ENCODE results near the gene ISCU. TPM values are rescaled to one million over a fixed set of nuclear protein-coding genes. Genes with fewer than 3 reads are reported as not detected.
A peak's percentile ranks its signal among the peaks of the same experiment; 100 is the strongest.

The ISCU gene
- total RNA-seq, 1 donor from 2014 or later: 63.5 TPM

GRCh38 chr12:108599948-108600701, 37.7 kb downstream of the ISCU start:
- no peaks in the 10 kb centered on the region for H3K9me3 Mint-ChIP-seq
- H3K27ac Mint-ChIP-seq: no peak overlapping the region
- no peak for DNase-seq (ENCODE audit: low spot score)
- no peak overlapping the region for H3K4me3 Mint-ChIP-seq (ENCODE audit: low read depth)
- H3K27me3 Mint-ChIP-seq (ENCODE audit: low read depth): peaks cover 4% of the 10 kb centered on the region
- no peaks in the 10 kb centered on the region for H3K36me3 Mint-ChIP-seq (ENCODE audit: low read depth)
- H3K4me1 Mint-ChIP-seq (ENCODE audit: low read depth): no peaks in the 10 kb centered on the region
- intact Hi-C loops (cut with micrococcal nuclease): no loop called here

GRCh38 chr12:108600702-108601007, 38.3 kb downstream of the ISCU start:
- peaks cover 4% of the 10 kb centered on the region for H3K9me3 Mint-ChIP-seq
- no peak overlapping the region for H3K4me3 Mint-ChIP-seq (ENCODE audit: low read depth)
- no peaks in the 10 kb centered on the region for H3K4me1 Mint-ChIP-seq (ENCODE audit: low read depth)

DNA sequence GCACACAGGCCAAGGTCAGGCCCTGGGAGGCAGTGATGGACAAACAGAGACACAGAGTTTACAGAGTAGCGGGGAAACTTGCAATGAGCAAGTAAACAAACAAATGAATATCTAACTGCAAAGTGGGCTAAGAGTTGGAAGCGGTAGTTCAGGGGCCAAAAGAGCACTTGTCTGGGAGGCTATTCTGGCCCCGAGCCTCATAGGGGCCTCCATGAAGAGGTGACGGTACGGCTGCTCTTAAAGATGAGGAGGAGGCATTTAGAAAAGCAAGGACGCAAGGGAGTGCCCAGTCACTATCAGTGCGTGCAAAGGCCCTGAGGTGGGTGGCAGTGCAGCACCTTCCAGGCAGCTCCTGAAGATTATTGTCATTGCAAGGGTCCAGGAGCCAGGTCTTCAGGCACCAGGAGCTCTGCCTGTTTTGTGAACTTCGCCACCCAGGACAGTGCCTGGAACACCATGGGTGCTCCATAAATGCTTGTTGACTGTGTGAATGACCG, 39.9 kb downstream of the ISCU start:
- peaks cover 4% of the 10 kb centered on the region for H3K27me3 Mint-ChIP-seq (ENCODE audit: low read depth)
- no peaks in the 10 kb centered on the region for H3K4me1 Mint-ChIP-seq (ENCODE audit: low read depth)
- no peak overlapping the region for H3K27ac Mint-ChIP-seq
- intact Hi-C loops (cut with micrococcal nuclease): no loop called here
- H3K4me3 Mint-ChIP-seq (ENCODE audit: low read depth): no peak overlapping the region
- DNase-seq (ENCODE audit: low spot score): no peak
- H3K36me3 Mint-ChIP-seq (ENCODE audit: low read depth): no peaks in the 10 kb centered on the region
- peaks cover 8% of the 10 kb centered on the region for H3K9me3 Mint-ChIP-seq

More at GRCh38 chr12:108600702-108601007, 38.3 kb downstream of the ISCU start:
- Mint-ChIP-seq H3K27me3 (ENCODE audit: low read depth) (peaks cover 4% of the 10 kb centered on the region), H3K36me3 (ENCODE audit: low read depth) (no peaks in the 10 kb centered on the region), H3K27ac (no peak overlapping the region)
- intact Hi-C loops (cut with micrococcal nuclease): no loop called here
- DNase-seq (ENCODE audit: low spot score): no peak

- H3K9me3 Mint-ChIP-seq: peaks cover 8% of the 10 kb centered on the region
- no peaks in the 10 kb centered on the region for H3K36me3 Mint-ChIP-seq (ENCODE audit: low read depth)
- intact Hi-C loops (cut with micrococcal nuclease): no loop called here
- H3K4me1 Mint-ChIP-seq (ENCODE audit: low read depth): no peaks in the 10 kb centered on the region
- H3K27ac Mint-ChIP-seq: no peak overlapping the region
- no peak for DNase-seq (ENCODE audit: low spot score)
- H3K4me3 Mint-ChIP-seq (ENCODE audit: low read depth): no peak overlapping the region
- H3K27me3 Mint-ChIP-seq (ENCODE audit: low read depth): peaks cover 7% of the 10 kb centered on the region
These were observed 40.7 kb downstream of the ISCU start for GRCh38 chr12:108602976-108603704.

DNA sequence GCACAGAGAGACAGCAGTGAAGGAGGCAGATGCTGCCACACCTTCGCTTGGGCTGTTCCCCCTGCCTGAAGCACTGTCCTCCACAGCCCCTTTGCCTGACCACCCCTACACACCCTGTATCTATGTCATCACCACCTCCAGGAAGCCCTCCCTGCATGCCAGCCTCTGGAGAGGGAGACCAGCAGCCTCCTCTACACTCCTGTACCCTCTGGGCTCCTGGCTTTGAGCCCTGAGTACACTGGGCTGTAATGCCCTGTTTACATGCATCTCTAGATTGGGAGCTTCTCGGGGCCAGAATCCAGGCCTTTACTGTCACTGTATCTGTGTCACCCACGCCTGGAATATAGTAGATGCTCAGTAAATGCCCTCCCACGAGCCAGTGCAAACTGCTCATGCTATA, 41.3 kb downstream of the ISCU start:
- H3K4me3 Mint-ChIP-seq (ENCODE audit: low read depth): no peak overlapping the region
- no peaks in the 10 kb centered on the region for H3K36me3 Mint-ChIP-seq (ENCODE audit: low read depth)
- H3K27ac Mint-ChIP-seq: no peak overlapping the region
- H3K27me3 Mint-ChIP-seq (ENCODE audit: low read depth): peaks cover 7% of the 10 kb centered on the region
- intact Hi-C loops (cut with micrococcal nuclease): no loop called here
- no peaks in the 10 kb centered on the region for H3K4me1 Mint-ChIP-seq (ENCODE audit: low read depth)
- DNase-seq (ENCODE audit: low spot score): no peak
- H3K9me3 Mint-ChIP-seq: peaks cover 8% of the 10 kb centered on the region

DNA sequence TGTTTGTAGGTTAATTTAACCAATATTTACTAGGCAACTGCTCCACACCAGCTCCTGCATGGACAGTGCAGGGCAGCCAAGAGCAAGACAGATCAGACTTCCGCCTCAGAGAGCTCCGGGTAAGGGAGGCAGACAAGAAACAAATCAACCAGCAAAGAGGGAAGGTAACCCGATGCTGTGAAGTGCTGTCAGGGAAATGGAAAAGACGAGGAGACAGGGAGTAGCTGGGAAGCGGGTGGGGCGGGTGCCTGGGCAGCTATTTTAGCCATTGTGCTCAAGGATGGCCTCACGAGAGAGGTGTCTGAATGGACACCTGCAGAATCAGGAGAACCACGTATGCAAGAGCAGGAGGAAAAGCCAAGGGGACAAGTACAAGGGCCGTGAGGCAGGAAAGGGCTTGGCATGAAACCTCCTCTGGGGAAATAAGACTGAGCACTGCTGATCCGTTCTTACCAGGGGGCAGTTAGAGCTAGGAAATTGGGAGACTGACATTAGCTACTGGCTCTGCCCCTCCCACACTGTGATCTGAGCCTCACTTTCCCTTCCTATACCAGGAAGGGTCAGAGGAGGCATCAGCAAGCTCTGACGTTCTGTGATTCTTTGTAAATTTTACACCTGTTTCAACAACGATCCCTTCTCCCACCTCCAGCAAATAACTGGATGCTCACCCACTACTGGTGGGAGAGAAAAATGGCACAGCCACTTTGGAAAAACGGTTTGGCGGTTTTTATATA, 42.0 kb downstream of the ISCU start:
- no peaks in the 10 kb centered on the region for H3K36me3 Mint-ChIP-seq (ENCODE audit: low read depth)
- H3K4me3 Mint-ChIP-seq (ENCODE audit: low read depth): no peak overlapping the region
- intact Hi-C loops (cut with micrococcal nuclease): no loop called here
- no peak overlapping the region for H3K27ac Mint-ChIP-seq
- peaks cover 8% of the 10 kb centered on the region for H3K9me3 Mint-ChIP-seq
- no peaks in the 10 kb centered on the region for H3K4me1 Mint-ChIP-seq (ENCODE audit: low read depth)
- H3K27me3 Mint-ChIP-seq (ENCODE audit: low read depth): peaks cover 7% of the 10 kb centered on the region
- no peak for DNase-seq (ENCODE audit: low spot score)

DNA sequence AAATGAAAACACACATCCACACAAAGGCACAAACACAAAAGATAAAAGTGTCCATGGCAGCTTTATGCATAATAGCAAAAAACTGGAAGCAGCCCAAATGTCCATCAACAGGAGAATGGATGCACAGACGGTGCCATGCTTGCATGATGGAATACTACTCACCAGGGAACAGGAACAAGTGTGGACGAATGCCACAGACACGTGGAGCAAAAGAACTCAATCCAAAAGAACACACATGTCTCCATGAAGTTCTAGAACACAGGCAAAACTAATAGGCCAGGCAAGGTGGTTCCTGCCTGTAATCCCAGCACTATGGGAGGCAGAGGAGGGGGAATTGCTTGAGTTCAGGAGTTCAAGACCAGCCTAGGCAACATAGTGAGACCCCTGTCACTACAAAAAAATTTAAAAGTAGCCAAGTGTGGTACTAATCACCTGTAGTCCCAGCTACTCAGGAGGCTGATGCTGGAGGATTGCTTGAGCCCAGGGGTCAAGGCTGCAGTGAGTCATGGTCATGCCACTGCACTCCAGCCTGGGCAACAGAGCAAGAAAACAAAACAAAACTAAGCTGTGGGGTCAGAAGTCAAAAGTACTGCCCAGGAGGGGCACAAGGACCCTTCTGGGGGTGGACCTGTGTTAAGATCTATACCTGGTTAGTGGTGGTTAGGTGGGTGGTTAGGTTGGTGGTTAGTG, 42.7 kb downstream of the ISCU start:
- H3K36me3 Mint-ChIP-seq (ENCODE audit: low read depth): no peaks in the 10 kb centered on the region
- no peak overlapping the region for H3K4me3 Mint-ChIP-seq (ENCODE audit: low read depth)
- no peaks in the 10 kb centered on the region for H3K4me1 Mint-ChIP-seq (ENCODE audit: low read depth)
- intact Hi-C loops (cut with micrococcal nuclease): no loop called here
- no peak for DNase-seq (ENCODE audit: low spot score)
- peaks cover 8% of the 10 kb centered on the region for H3K9me3 Mint-ChIP-seq
- peak overlapping the region; percentile 44 for H3K27ac Mint-ChIP-seq
- peaks cover 8% of the 10 kb centered on the region for H3K27me3 Mint-ChIP-seq (ENCODE audit: low read depth)

- no peaks in the 10 kb centered on the region for H3K36me3 Mint-ChIP-seq (ENCODE audit: low read depth)
- intact Hi-C loops (cut with micrococcal nuclease): no loop called here
- DNase-seq (ENCODE audit: low spot score): no peak
- peaks cover 11% of the 10 kb centered on the region for H3K27me3 Mint-ChIP-seq (ENCODE audit: low read depth)
- H3K4me1 Mint-ChIP-seq (ENCODE audit: low read depth): no peaks in the 10 kb centered on the region
- peaks cover 8% of the 10 kb centered on the region for H3K9me3 Mint-ChIP-seq
- H3K4me3 Mint-ChIP-seq (ENCODE audit: low read depth): no peak overlapping the region
- H3K27ac Mint-ChIP-seq: peak overlapping the region; percentile 66
These were observed 43.5 kb downstream of the ISCU start for GRCh38 chr12:108605690-108606406.

DNA sequence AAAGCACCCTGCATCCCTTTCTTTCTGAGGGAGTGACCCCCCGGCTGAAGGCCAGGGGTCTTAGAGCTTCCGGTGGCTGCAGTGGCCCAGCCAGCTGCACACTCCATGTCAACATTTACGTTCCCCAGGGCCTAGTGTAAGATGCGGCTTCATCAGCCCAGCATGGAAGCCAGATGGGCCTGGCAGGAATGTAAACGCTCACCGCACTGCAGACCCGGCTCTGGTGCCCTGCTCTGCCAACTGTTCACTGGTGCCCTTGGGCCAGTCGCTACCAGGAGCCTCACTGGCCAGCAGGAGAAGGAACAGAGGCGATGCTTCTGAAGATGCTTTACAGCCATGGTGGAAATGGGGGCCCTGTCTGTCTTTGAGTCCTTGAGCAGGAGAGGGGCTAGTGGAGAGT, 44.1 kb downstream of the ISCU start:
- Mint-ChIP-seq H3K4me3 (ENCODE audit: low read depth) (no peak overlapping the region), H3K27ac (no peak overlapping the region), H3K27me3 (ENCODE audit: low read depth) (peaks cover 11% of the 10 kb centered on the region), H3K4me1 (ENCODE audit: low read depth) (peaks cover under 1% of the 10 kb centered on the region), H3K36me3 (ENCODE audit: low read depth) (no peaks in the 10 kb centered on the region), H3K9me3 (peaks cover 8% of the 10 kb centered on the region)
- intact Hi-C loops (cut with micrococcal nuclease): no loop called here
- no peak for DNase-seq (ENCODE audit: low spot score)

DNA sequence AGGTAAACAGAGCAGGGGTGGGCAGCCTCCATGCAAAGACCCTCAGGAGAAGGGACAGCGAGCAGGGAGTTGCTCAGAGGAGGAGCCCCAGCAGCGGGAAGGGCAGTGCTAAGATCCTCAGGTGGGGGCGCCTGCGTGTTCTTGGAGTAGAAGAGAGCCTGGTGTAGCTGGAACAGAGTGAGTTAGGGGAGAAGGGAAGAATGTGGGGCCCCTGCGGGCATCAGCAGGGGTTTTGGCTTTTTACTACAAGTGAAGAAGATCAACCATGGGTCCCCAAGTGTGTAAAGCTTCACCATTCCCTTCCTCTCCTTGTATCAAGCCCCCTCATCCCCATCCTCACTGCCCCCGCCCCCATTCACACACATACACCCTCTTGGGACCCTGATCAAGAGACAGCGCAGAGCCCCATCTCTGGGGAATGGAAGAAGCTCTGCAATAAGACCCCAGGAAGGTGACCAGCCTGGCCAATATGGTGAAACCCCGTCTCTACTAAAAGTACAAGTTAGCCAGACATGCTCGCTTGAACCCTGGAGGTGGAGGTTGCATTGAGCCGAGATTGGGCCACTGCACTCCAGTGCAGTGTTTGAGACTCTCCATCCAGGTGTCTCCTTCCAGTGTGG, 45.7 kb downstream of the ISCU start:
- Mint-ChIP-seq H3K27ac (no peak overlapping the region), H3K4me3 (ENCODE audit: low read depth) (no peak overlapping the region), H3K36me3 (ENCODE audit: low read depth) (no peaks in the 10 kb centered on the region), H3K27me3 (ENCODE audit: low read depth) (peaks cover 14% of the 10 kb centered on the region), H3K4me1 (ENCODE audit: low read depth) (peaks cover 9% of the 10 kb centered on the region), H3K9me3 (peaks cover 8% of the 10 kb centered on the region)
- intact Hi-C loops (cut with micrococcal nuclease): no loop called here
- no peak for DNase-seq (ENCODE audit: low spot score)

DNA sequence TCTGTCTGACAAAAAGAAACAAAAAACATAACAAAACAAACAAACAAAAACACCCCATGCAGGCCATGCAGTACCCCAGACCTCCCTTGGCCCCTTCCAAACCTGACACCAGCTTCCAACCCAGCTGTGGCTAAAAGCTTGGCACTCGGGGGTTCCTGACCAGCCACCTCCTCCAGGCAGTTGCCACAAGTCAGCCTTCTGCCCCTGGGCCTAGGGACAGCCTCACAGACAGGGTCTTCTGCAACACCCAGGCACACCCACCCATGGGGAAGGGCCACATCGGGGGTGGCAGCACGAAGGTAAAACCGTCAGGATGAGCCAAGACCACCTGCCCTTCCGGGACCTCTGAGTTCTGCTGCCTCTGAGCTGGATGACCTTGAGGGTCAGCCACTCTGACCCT, 46.2 kb downstream of the ISCU start:
- peaks cover 8% of the 10 kb centered on the region for H3K9me3 Mint-ChIP-seq
- peaks cover 9% of the 10 kb centered on the region for H3K4me1 Mint-ChIP-seq (ENCODE audit: low read depth)
- intact Hi-C loops (cut with micrococcal nuclease): no loop called here
- H3K4me3 Mint-ChIP-seq (ENCODE audit: low read depth): no peak overlapping the region
- no peak for DNase-seq (ENCODE audit: low spot score)
- peaks cover 14% of the 10 kb centered on the region for H3K27me3 Mint-ChIP-seq (ENCODE audit: low read depth)
- H3K36me3 Mint-ChIP-seq (ENCODE audit: low read depth): no peaks in the 10 kb centered on the region
- no peak overlapping the region for H3K27ac Mint-ChIP-seq

All from activated T-helper 2 cell treated with anti-CD3 and anti-CD28 coated beads, Interferon-gamma antibody, Interleukin-2, Interleukin-4, amounts not matched to agents 10 μg/mL and 5 μg/mL and 100 μg/mL, durations not matched to agents 14 hours and 24 hours and 36 hours (primary cell).